ENCODE measurements around the gene GEMIN8. TPM values are rescaled to one million over a fixed set of nuclear protein-coding genes. Genes with fewer than 3 reads are reported as not detected.

GEMIN8 gene
- total RNA-seq, 1 donor from 2014 or later = 17.1 TPM

DNA sequence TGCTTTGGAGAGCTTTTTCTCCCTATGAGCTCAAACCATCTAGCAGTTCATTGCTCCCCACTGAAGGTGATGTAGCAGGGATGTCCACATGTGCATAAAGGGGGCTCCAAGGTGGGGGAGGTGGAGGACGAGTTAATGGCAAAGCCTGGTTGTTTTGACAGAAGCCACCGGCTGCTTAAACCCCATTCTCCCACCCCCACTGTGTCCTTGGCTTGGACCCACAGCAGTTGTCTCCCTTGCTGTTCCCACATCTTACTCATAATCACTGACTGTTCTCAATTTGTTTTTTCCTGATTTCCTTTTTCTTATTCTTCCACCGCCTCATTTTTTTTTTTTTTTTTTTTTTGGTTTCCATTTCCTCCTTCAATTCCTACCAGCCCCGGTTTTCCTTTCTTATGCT lies 72.7 kb downstream of the GEMIN8 start:
- Mint-ChIP-seq H3K9me3 (no peaks in the 10 kb centered on the region), H3K4me1 (peaks cover 3% of the 10 kb centered on the region), H3K36me3 (ENCODE audit: low read depth) (no peaks in the 10 kb centered on the region), H3K4me3 (no peak overlapping the region), H3K27me3 (peaks cover 1% of the 10 kb centered on the region), H3K27ac (no peak overlapping the region)
- no peak for DNase-seq
- intact Hi-C loops (cut with micrococcal nuclease) = no loop called here

Other genes starting within 250 kb of the GEMIN8 start
- gene GPM6B, start 212.8 kb downstream of the GEMIN8 start, total RNA-seq = 0.14 TPM in 1 of 2 replicates, not detected in the other